ENCODE data around the gene GRM5. TPM values are rescaled to one million over a fixed set of nuclear protein-coding genes. Genes with fewer than 3 reads are reported as not detected.

The GRM5 gene
- total and polyA plus RNA-seq, 2 experiments from 2014 or later, result 0.27 TPM; not detected in 1

DNA sequence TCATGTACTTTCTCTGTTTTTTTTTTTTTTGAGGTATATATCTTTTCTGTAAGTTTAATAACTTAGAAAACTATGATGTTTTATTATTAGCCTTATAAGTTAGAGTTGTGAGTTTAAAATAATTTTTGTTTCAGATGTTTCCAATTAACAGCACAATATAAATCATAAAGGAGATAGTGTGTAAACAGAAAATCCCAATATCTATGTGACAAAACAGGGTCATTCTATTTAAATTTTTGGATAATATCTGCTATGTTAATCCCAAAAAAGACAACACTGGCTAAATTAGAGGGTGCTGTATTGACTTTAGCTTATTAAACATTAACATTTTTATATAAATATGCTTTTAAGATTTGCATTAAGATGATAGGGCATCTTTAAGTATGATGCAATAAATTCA is 410.1 kb downstream of the GRM5 start:
- no peaks in the 10 kb centered on the region for H3K36me3 ChIP-seq (replicated peaks; ENCODE audit: insufficient read depth, low read depth)
- H2AFZ ChIP-seq, result no peak overlapping the region
- TF ChIP-seq EZH2phosphoT487 (IDR thresholded peaks at IDR 0.05; ENCODE audit: low read depth, severe bottlenecking, unreplicated experiment) (no peak), CTCF (IDR thresholded peaks at IDR 0.05; ENCODE audit: poor library complexity) (no peak), EZH2 (IDR thresholded peaks at IDR 0.05; ENCODE audit: borderline replicate concordance) (no peak)
- no peaks in the 10 kb centered on the region for H3K27me3 ChIP-seq
- no peaks in the 10 kb centered on the region for H4K20me1 ChIP-seq (ENCODE audit: insufficient read depth, poor library complexity, severe bottlenecking)
- no peak overlapping the region for H3K4me2 ChIP-seq
- H3K79me2 ChIP-seq, result no peaks in the 10 kb centered on the region
- H3K9me3 ChIP-seq (ENCODE audit: low read depth), result no peaks in the 10 kb centered on the region
- no peak for DNase-seq (ENCODE audit: low spot score)
- no peaks in the 10 kb centered on the region for H3K9me2 ChIP-seq (replicated peaks; ENCODE audit: insufficient read depth)
- H3K4me1 ChIP-seq (ENCODE audit: insufficient read depth), result no peaks in the 10 kb centered on the region
- H3K27ac ChIP-seq, result no peak overlapping the region
- H3K4me3 ChIP-seq, result no peak overlapping the region

- H2AFZ ChIP-seq, result no peak overlapping the region
Observed at GRCh38 chr11:88655196-88655595, 410.6 kb downstream of the GRM5 start.

GRCh38 chr11:88651556-88651955 is 414.2 kb downstream of the GRM5 start:
- Histone ChIP-seq H3K27ac (no peak overlapping the region), H3K27me3 (no peaks in the 10 kb centered on the region), H3K36me3 (replicated peaks; ENCODE audit: insufficient read depth, low read depth) (no peaks in the 10 kb centered on the region), H3K79me2 (no peaks in the 10 kb centered on the region), H3K9me2 (replicated peaks; ENCODE audit: insufficient read depth) (no peaks in the 10 kb centered on the region), H3K4me2 (no peak overlapping the region), H4K20me1 (ENCODE audit: insufficient read depth, poor library complexity, severe bottlenecking) (no peaks in the 10 kb centered on the region), H3K9me3 (ENCODE audit: low read depth) (no peaks in the 10 kb centered on the region), H2AFZ (no peak overlapping the region), H3K4me1 (ENCODE audit: insufficient read depth) (no peaks in the 10 kb centered on the region), H3K4me3 (no peak overlapping the region)
- WGBS (ENCODE audit: low lambda C conversion rate, missing lambda C conversion rate), result 92% methylated on average over 2 of the region's 2 CpGs
- TF ChIP-seq EZH2phosphoT487 (IDR thresholded peaks at IDR 0.05; ENCODE audit: low read depth, severe bottlenecking, unreplicated experiment) (no peak), EZH2 (IDR thresholded peaks at IDR 0.05; ENCODE audit: borderline replicate concordance) (no peak), CTCF (IDR thresholded peaks at IDR 0.05; ENCODE audit: poor library complexity) (no peak)
- no peak for DNase-seq (ENCODE audit: low spot score)

More at GRCh38 chr11:88655196-88655595, 410.6 kb downstream of the GRM5 start:
- H3K4me2 ChIP-seq, result no peak overlapping the region
- no peaks in the 10 kb centered on the region for H3K36me3 ChIP-seq (replicated peaks; ENCODE audit: insufficient read depth, low read depth)
- no peaks in the 10 kb centered on the region for H3K27me3 ChIP-seq
- H3K9me2 ChIP-seq (replicated peaks; ENCODE audit: insufficient read depth), result no peaks in the 10 kb centered on the region
- TF ChIP-seq EZH2phosphoT487 (IDR thresholded peaks at IDR 0.05; ENCODE audit: low read depth, severe bottlenecking, unreplicated experiment), result no peak
- TF ChIP-seq EZH2 (IDR thresholded peaks at IDR 0.05; ENCODE audit: borderline replicate concordance), result no peak
- TF ChIP-seq CTCF (IDR thresholded peaks at IDR 0.05; ENCODE audit: poor library complexity), result no peak
- H3K27ac ChIP-seq, result no peak overlapping the region
- no peaks in the 10 kb centered on the region for H3K4me1 ChIP-seq (ENCODE audit: insufficient read depth)
- no peaks in the 10 kb centered on the region for H3K9me3 ChIP-seq (ENCODE audit: low read depth)
- no peak for DNase-seq (ENCODE audit: low spot score)
- H3K79me2 ChIP-seq, result no peaks in the 10 kb centered on the region
- no peak overlapping the region for H3K4me3 ChIP-seq
- 69% methylated on average over 3 of the region's 3 CpGs for WGBS (ENCODE audit: low lambda C conversion rate, missing lambda C conversion rate)
- no peaks in the 10 kb centered on the region for H4K20me1 ChIP-seq (ENCODE audit: insufficient read depth, poor library complexity, severe bottlenecking)

GRCh38 chr11:88644724-88645123 is 421.1 kb downstream of the GRM5 start:
- Histone ChIP-seq H3K27me3 (no peaks in the 10 kb centered on the region), H3K4me3 (no peak overlapping the region)

More at GRCh38 chr11:88644724-88645123, 421.1 kb downstream of the GRM5 start:
- Histone ChIP-seq H3K9me3 (ENCODE audit: low read depth) (no peaks in the 10 kb centered on the region), H3K36me3 (replicated peaks; ENCODE audit: insufficient read depth, low read depth) (no peaks in the 10 kb centered on the region), H3K4me1 (ENCODE audit: insufficient read depth) (no peaks in the 10 kb centered on the region), H3K9me2 (replicated peaks; ENCODE audit: insufficient read depth) (no peaks in the 10 kb centered on the region), H4K20me1 (ENCODE audit: insufficient read depth, poor library complexity, severe bottlenecking) (no peaks in the 10 kb centered on the region), H3K4me2 (no peak overlapping the region), H2AFZ (no peak overlapping the region), H3K27ac (no peak overlapping the region), H3K79me2 (no peaks in the 10 kb centered on the region)
- no peak for TF ChIP-seq EZH2phosphoT487 (IDR thresholded peaks at IDR 0.05; ENCODE audit: low read depth, severe bottlenecking, unreplicated experiment)
- no peak for DNase-seq (ENCODE audit: low spot score)

All from hepatocyte (in vitro differentiated cells).